ENCODE measurements around the gene LSAMP. TPM values are rescaled to one million over a fixed set of nuclear protein-coding genes. Genes with fewer than 3 reads are reported as not detected.
"Not testable (repeated sequence)": the region's sequence is repeated elsewhere in the genome, so short reads cannot be mapped to it uniquely, and the experiment has no call there.

LSAMP gene
- total RNA-seq, 4 donors from 2014 or later: 1.3 to 8.3 (median 1.8) TPM

- Histone ChIP-seq H3K4me3 (no peak overlapping the region), H3K27ac (no peak overlapping the region), H3K36me3 (no peaks in the 10 kb centered on the region), H3K4me1 (no peaks in the 10 kb centered on the region), H3K9me3 (no peaks in the 10 kb centered on the region), H3K27me3 (no peaks in the 10 kb centered on the region)
- no peak for TF ChIP-seq CTCF (IDR thresholded peaks at IDR 0.05)
- TF ChIP-seq POLR2A (IDR thresholded peaks at IDR 0.05): no peak
- no peak for DNase-seq
Observed at GRCh38 chr3:115804200-115804599, 641.1 kb downstream of the LSAMP start.

- Histone ChIP-seq H3K27ac (no peak overlapping the region), H3K4me1 (no peaks in the 10 kb centered on the region), H3K36me3 (no peaks in the 10 kb centered on the region), H3K27me3 (no peaks in the 10 kb centered on the region), H3K9me3 (no peaks in the 10 kb centered on the region), H3K4me3 (no peak overlapping the region)
- no peak for DNase-seq
- TF ChIP-seq POLR2A (IDR thresholded peaks at IDR 0.05) (no peak), CTCF (IDR thresholded peaks at IDR 0.05) (no peak)
Observed at GRCh38 chr3:115803661-115804060, 641.6 kb downstream of the LSAMP start.

- Histone ChIP-seq H3K9me3 (no peaks in the 10 kb centered on the region), H3K27me3 (no peaks in the 10 kb centered on the region), H3K4me1 (no peaks in the 10 kb centered on the region), H3K36me3 (no peaks in the 10 kb centered on the region), H3K4me3 (no peak overlapping the region), H3K27ac (no peak overlapping the region)
- no peak for DNase-seq
- no peak for TF ChIP-seq POLR2A (IDR thresholded peaks at IDR 0.05)
- TF ChIP-seq CTCF (IDR thresholded peaks at IDR 0.05): no peak
Observed at GRCh38 chr3:115800489-115801075, 644.7 kb downstream of the LSAMP start.

- H3K27ac ChIP-seq, H3K4me1 ChIP-seq, H3K27me3 ChIP-seq, H3K36me3 ChIP-seq, DNase-seq, H3K9me3 ChIP-seq, H3K4me3 ChIP-seq: not testable (repeated sequence)
Observed at GRCh38 chr3:115800065-115800464, 645.2 kb downstream of the LSAMP start.

GRCh38 chr3:115792206-115792955 lies 652.9 kb downstream of the LSAMP start:
- Histone ChIP-seq H3K36me3 (no peaks in the 10 kb centered on the region), H3K4me1 (no peaks in the 10 kb centered on the region), H3K9me3 (no peaks in the 10 kb centered on the region), H3K4me3 (no peak overlapping the region), H3K27me3 (no peaks in the 10 kb centered on the region), H3K27ac (no peak overlapping the region)
- DNase-seq: no peak
- no peak for TF ChIP-seq CTCF (IDR thresholded peaks at IDR 0.05)
- TF ChIP-seq POLR2A (IDR thresholded peaks at IDR 0.05): no peak

GRCh38 chr3:115791271-115792153 lies 653.8 kb downstream of the LSAMP start:
- H3K36me3 ChIP-seq, DNase-seq, H3K4me1 ChIP-seq, H3K9me3 ChIP-seq, H3K27me3 ChIP-seq, H3K4me3 ChIP-seq, H3K27ac ChIP-seq: not testable (repeated sequence)
